Measurements from ENCODE around the gene SVIL. TPM values are rescaled to one million over a fixed set of nuclear protein-coding genes. Genes with fewer than 3 reads are reported as not detected.
A peak's percentile ranks its signal among the peaks of the same experiment; 100 is the strongest.
"Not testable (repeated sequence)": the region's sequence is repeated elsewhere in the genome, so short reads cannot be mapped to it uniquely, and the experiment has no call there.

SVIL gene
- total RNA-seq, 3 donors from 2014 or later: 67.6 to 1,278 (median 86.0) TPM

DNA sequence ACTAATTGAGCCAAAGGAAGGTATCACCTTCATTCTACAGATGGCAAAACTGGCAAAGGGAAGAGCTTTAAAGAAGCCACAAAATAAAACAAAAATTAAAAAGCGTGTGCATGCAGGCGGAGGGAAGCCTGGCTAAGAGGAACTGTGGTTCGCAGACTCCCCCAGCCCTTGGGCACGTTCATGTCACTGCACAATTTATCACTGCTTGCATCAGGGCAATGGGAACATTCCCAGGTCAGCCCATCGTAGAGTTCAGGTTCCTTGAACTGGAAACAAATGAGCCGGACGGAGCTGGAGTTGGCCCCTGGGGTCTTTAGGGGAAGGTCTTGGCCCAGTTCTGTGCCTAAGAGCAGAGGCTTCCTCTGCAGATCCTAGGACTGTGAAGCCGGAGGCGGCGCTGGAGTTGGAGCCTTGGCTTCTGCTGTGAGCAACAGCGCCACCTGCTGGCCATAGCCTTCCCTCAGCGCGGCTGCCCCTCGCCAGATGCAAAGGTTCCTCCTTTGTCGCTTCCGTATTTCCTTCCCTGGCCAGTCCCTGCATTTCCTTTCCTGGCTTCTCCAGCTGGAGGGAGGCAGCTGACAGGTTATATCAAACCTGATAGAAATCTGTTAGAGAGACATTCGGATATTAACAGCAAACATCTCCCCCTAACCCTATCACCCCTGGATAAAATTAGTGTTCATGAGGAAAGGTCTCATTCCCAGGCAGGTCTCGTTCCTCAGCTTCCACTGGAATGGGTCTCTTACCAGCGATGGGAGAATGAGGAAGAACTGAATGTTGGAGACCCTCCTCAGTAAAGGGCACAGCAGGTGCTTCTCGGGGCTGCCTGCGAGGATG is 185.8 kb downstream of the SVIL start:
- peak; percentile 98 for ATAC-seq
- peak; percentile 83 to 91 (median 89) for DNase-seq
- H3K9me3 ChIP-seq; H3K4me1 ChIP-seq (ENCODE audit: low read depth); H3K36me3 ChIP-seq (ENCODE audit: low read depth); H3K4me3 ChIP-seq: not testable (repeated sequence)
- intact Hi-C loops (cut with DNase I, micrococcal nuclease): loop anchor here in 1 of 2 donors (5.0 kb wide), 1 partner anchor 62 kb away; no protein-coding TSS in a partner anchor
- TF ChIP-seq, protein P1, sequence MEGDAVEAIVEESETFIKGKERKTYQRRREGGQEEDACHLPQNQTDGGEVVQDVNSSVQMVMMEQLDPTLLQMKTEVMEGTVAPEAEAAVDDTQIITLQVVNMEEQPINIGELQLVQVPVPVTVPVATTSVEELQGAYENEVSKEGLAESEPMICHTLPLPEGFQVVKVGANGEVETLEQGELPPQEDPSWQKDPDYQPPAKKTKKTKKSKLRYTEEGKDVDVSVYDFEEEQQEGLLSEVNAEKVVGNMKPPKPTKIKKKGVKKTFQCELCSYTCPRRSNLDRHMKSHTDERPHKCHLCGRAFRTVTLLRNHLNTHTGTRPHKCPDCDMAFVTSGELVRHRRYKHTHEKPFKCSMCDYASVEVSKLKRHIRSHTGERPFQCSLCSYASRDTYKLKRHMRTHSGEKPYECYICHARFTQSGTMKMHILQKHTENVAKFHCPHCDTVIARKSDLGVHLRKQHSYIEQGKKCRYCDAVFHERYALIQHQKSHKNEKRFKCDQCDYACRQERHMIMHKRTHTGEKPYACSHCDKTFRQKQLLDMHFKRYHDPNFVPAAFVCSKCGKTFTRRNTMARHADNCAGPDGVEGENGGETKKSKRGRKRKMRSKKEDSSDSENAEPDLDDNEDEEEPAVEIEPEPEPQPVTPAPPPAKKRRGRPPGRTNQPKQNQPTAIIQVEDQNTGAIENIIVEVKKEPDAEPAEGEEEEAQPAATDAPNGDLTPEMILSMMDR (IDR thresholded peaks at IDR 0.05): peak; percentile 85

GRCh38 chr10:29448125-29448524 is 186.6 kb downstream of the SVIL start:
- Histone ChIP-seq H3K4me1 (ENCODE audit: low read depth) (no peaks in the 10 kb centered on the region), H3K36me3 (ENCODE audit: low read depth) (no peaks in the 10 kb centered on the region), H3K4me3 (no peak overlapping the region), H3K9me3 (no peaks in the 10 kb centered on the region)
- intact Hi-C loops (cut with DNase I, micrococcal nuclease): loop anchor here in 1 of 2 donors (5.0 kb wide), 1 partner anchor 61 kb away; no protein-coding TSS in a partner anchor
- ATAC-seq (no peak), DNase-seq (no peak)
- TF ChIP-seq, protein P1 (IDR thresholded peaks at IDR 0.05): no peak

- no peak for DNase-seq
- no peak for ATAC-seq
- Histone ChIP-seq H3K36me3 (ENCODE audit: low read depth) (no peaks in the 10 kb centered on the region), H3K9me3 (no peaks in the 10 kb centered on the region), H3K4me3 (no peak overlapping the region), H3K4me1 (ENCODE audit: low read depth) (no peaks in the 10 kb centered on the region)
- intact Hi-C loops (cut with DNase I, micrococcal nuclease): loop anchor here in 1 of 2 donors (5.0 kb wide), 1 partner anchor 59 kb away; no protein-coding TSS in a partner anchor
- TF ChIP-seq, protein P1 (IDR thresholded peaks at IDR 0.05): no peak
Measured at GRCh38 chr10:29446327-29446726, 188.4 kb downstream of the SVIL start.

- Histone ChIP-seq H3K4me1 (ENCODE audit: low read depth) (no peaks in the 10 kb centered on the region), H3K9me3 (peaks cover 6% of the 10 kb centered on the region), H3K4me3 (no peak overlapping the region), H3K36me3 (ENCODE audit: low read depth) (no peaks in the 10 kb centered on the region)
- TF ChIP-seq, protein P1 (IDR thresholded peaks at IDR 0.05): no peak
- ATAC-seq (no peak), DNase-seq (no peak)
- intact Hi-C loops (cut with DNase I, micrococcal nuclease): no loop called here
Measured at GRCh38 chr10:29443745-29444523, 190.8 kb downstream of the SVIL start.

DNA sequence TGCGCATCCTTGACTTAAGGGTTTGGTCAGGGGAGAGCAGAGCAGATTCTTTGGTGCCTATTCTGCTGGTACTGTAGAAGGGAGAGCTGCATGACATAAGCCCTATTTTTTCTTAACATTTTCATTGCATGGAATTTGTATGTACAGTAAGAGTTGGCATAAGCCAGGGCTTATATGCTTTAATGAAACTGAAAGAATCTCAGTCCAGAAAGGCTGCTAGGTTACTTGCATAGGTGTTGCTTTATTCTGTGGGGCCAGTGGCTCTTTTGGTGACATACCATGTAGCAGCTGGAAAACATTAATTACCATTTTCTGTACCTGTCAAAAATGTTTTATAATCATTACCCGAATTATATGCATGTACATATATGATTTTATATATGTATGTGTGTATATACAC is 193.8 kb downstream of the SVIL start:
- Histone ChIP-seq H3K9me3 (peaks cover 33% of the 10 kb centered on the region), H3K36me3 (ENCODE audit: low read depth) (no peaks in the 10 kb centered on the region), H3K4me3 (no peak overlapping the region), H3K4me1 (ENCODE audit: low read depth) (no peaks in the 10 kb centered on the region)
- no peak for ATAC-seq
- TF ChIP-seq, protein P1 (IDR thresholded peaks at IDR 0.05): no peak
- intact Hi-C loops (cut with DNase I, micrococcal nuclease): no loop called here
- DNase-seq: no peak

DNA sequence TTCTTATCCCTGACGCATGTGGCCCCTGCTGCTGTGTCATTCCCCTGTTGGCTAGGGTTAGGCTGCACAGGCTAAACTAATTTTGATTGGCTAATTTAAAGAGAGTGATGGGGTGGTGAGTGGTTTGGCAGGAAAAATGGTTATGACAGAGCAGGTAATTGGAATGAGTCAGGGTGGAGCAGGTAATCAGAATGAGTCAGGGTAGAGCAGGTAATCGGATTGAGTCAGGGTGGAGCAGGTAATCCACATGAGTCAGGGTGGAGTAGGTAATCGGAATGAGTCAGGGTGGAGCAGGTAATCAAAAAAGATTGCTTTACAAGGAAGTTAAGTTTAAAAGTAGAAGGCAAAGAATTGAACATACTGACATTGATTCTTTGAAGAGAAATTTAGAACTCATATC is 195.8 kb downstream of the SVIL start:
- H3K9me3 ChIP-seq: peaks cover 33% of the 10 kb centered on the region
- H3K4me3 ChIP-seq; intact Hi-C loops (cut with DNase I, micrococcal nuclease); ATAC-seq; H3K4me1 ChIP-seq (ENCODE audit: low read depth); H3K36me3 ChIP-seq (ENCODE audit: low read depth): not testable (repeated sequence)
- DNase-seq: peak in 1 of 3 donors; percentile 16
